ENCODE data around the gene HTR6. TPM values are rescaled to one million over a fixed set of nuclear protein-coding genes. Genes with fewer than 3 reads are reported as not detected.
"Not testable (repeated sequence)": the region's sequence is repeated elsewhere in the genome, so short reads cannot be mapped to it uniquely, and the experiment has no call there.

Gene HTR6
- total RNA-seq, 4 donors from 2014 or later, result not detected

- peaks cover 0 to 33% of the 10 kb centered on the region in 2 donors for H3K36me3 ChIP-seq
- TF ChIP-seq CTCF (IDR thresholded peaks at IDR 0.05 in 4 of 5, conservative IDR thresholded peaks at IDR 0.05 in 1 of 5), result no peak
- H3K27me3 ChIP-seq, result no peaks in the 10 kb centered on the region
- H3K9me3 ChIP-seq, result no peaks in the 10 kb centered on the region
- DNase-seq, result no peak
- peak in 1 of 2 donors; percentile 45 for ATAC-seq
- in situ Hi-C loops (cut with MboI; ENCODE audit: low sequenced_read_pairs in 4 of 4) (no loop called here), intact Hi-C loops (cut with DNase I; ENCODE audit: low total_unique reads) (no loop called here)
- H3K4me1 ChIP-seq, result peaks cover 12 to 26% of the 10 kb centered on the region in 2 donors
- H3K4me3 ChIP-seq, result no peak overlapping the region
- no peak overlapping the region for H3K27ac ChIP-seq
These were observed 42.5 kb upstream of the HTR6 start for GRCh38 chr1:19622204-19622603.

DNA sequence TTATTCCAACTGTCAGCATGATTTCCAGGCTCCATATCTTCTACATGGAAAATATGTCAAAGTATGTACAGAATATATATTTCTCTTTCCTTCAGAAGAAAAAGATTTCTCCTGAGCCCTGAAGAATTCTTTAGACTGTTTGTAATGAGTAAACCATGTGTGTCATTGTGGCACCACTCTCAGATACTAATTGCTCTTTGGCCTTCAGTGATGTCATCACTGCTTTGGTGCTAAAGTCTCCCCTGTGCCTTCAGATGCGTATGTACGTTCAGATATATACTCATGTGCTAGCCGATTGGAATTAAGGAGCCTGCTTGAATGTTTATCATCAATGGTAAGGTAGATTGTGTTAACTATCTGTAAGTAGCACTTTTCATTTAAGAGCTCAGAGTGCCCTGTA is 41.2 kb upstream of the HTR6 start:
- no peak overlapping the region for H3K4me3 ChIP-seq
- H3K36me3 ChIP-seq, result peaks cover 0 to 42% of the 10 kb centered on the region in 2 donors
- no peak for DNase-seq
- in situ Hi-C loops (cut with MboI; ENCODE audit: low sequenced_read_pairs in 4 of 4) (no loop called here), intact Hi-C loops (cut with DNase I; ENCODE audit: low total_unique reads) (no loop called here)
- TF ChIP-seq CTCF (IDR thresholded peaks at IDR 0.05 in 4 of 5, conservative IDR thresholded peaks at IDR 0.05 in 1 of 5), result no peak
- TF ChIP-seq POLR2A (IDR thresholded peaks at IDR 0.05), result no peak
- no peaks in the 10 kb centered on the region for H3K27me3 ChIP-seq
- no peaks in the 10 kb centered on the region for H3K9me3 ChIP-seq
- no peak overlapping the region for H3K27ac ChIP-seq
- H3K4me1 ChIP-seq, result peaks cover 12 to 22% of the 10 kb centered on the region in 2 donors
- ATAC-seq, result no peak

DNA sequence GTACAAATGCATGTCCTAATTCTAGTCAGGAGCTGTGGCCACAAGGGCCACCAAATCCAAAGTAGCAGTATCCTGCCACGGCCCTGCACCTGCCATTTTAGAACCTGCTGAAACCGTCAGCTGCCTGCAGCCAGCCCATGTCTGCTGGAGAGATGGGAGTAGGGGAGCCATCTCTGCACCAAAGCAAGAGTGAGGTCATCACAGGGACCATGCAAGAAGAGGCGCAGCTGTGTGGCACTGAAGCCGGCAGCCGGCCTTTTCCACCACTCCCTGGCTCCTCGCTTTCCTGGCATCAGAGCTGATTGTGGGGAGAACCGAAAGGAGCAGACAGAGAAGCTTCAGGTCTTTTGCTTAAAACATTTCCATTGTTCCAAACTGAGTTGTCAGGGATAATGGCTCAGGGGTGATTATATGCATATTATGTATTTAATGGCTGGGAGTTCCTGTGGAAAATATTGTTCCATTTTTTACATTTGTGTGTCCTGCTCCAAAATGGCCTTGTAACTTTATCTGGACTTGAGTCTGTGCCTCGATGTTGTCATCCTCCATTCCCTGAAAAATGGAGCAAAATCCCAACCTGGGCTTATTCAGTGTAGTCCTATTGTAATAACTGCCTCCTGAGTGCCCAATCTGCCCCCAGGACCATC is 39.3 kb upstream of the HTR6 start:
- no peak for ATAC-seq
- H3K27ac ChIP-seq, result no peak overlapping the region
- peaks cover 0 to 42% of the 10 kb centered on the region in 2 donors for H3K36me3 ChIP-seq

GRCh38 chr1:19628879-19629278 is 35.8 kb upstream of the HTR6 start:
- no peak overlapping the region for H3K27ac ChIP-seq
- in situ Hi-C loops (cut with MboI; ENCODE audit: low sequenced_read_pairs in 4 of 4) (no loop called here), intact Hi-C loops (cut with DNase I; ENCODE audit: low total_unique reads) (no loop called here)
- peaks cover 5 to 7% of the 10 kb centered on the region in 2 donors for H3K4me1 ChIP-seq
- ATAC-seq (peak in 1 of 2 donors; percentile 23), DNase-seq (no peak)
- H3K36me3 ChIP-seq, result peaks cover 0 to 40% of the 10 kb centered on the region in 2 donors
- no peaks in the 10 kb centered on the region for H3K9me3 ChIP-seq
- H3K4me3 ChIP-seq, result no peak overlapping the region
- H3K27me3 ChIP-seq, result no peaks in the 10 kb centered on the region
- TF ChIP-seq POLR2A (IDR thresholded peaks at IDR 0.05), result no peak
- no peak for TF ChIP-seq CTCF (IDR thresholded peaks at IDR 0.05 in 4 of 5, conservative IDR thresholded peaks at IDR 0.05 in 1 of 5)

More for the DNA sequence above, 39.3 kb upstream of the HTR6 start:
- no peaks in the 10 kb centered on the region for H3K9me3 ChIP-seq
- H3K4me1 ChIP-seq, result peaks cover 5 to 16% of the 10 kb centered on the region in 2 donors
- no peak for DNase-seq
- no peak for TF ChIP-seq CTCF (IDR thresholded peaks at IDR 0.05 in 4 of 5, conservative IDR thresholded peaks at IDR 0.05 in 1 of 5)
- no peak for TF ChIP-seq POLR2A (IDR thresholded peaks at IDR 0.05)
- in situ Hi-C loops (cut with MboI; ENCODE audit: low sequenced_read_pairs in 4 of 4) (no loop called here), intact Hi-C loops (cut with DNase I; ENCODE audit: low total_unique reads) (no loop called here)
- no peaks in the 10 kb centered on the region for H3K27me3 ChIP-seq
- no peak overlapping the region for H3K4me3 ChIP-seq

GRCh38 chr1:19629357-19629756 is 35.3 kb upstream of the HTR6 start:
- peaks cover 5 to 7% of the 10 kb centered on the region in 2 donors for H3K4me1 ChIP-seq
- TF ChIP-seq CTCF (IDR thresholded peaks at IDR 0.05 in 4 of 5, conservative IDR thresholded peaks at IDR 0.05 in 1 of 5) (no peak), POLR2A (IDR thresholded peaks at IDR 0.05) (no peak)
- no peak overlapping the region for H3K4me3 ChIP-seq
- H3K27ac ChIP-seq, result no peak overlapping the region
- ATAC-seq (no peak), DNase-seq (no peak)
- peaks cover 0 to 35% of the 10 kb centered on the region in 2 donors for H3K36me3 ChIP-seq
- in situ Hi-C loops (cut with MboI; ENCODE audit: low sequenced_read_pairs in 4 of 4), result no loop called here
- intact Hi-C loops (cut with DNase I; ENCODE audit: low total_unique reads), result no loop called here
- H3K9me3 ChIP-seq, result no peaks in the 10 kb centered on the region
- no peaks in the 10 kb centered on the region for H3K27me3 ChIP-seq

GRCh38 chr1:19630192-19630591 is 34.5 kb upstream of the HTR6 start:
- H3K4me1 ChIP-seq; ATAC-seq; intact Hi-C loops (cut with DNase I; ENCODE audit: low total_unique reads); in situ Hi-C loops (cut with MboI; ENCODE audit: low sequenced_read_pairs in 4 of 4); H3K27me3 ChIP-seq; DNase-seq; H3K9me3 ChIP-seq; H3K27ac ChIP-seq; H3K4me3 ChIP-seq: not testable (repeated sequence)
- peaks cover 0 to 28% of the 10 kb centered on the region in 2 donors for H3K36me3 ChIP-seq

Measured in gastrocnemius medialis (tissue), 4 donors.